MCF 10A (cell line): ENCODE results near the gene MLX. TPM values are rescaled to one million over a fixed set of nuclear protein-coding genes. Genes with fewer than 3 reads are reported as not detected.
A peak's percentile ranks its signal among the peaks of the same experiment; 100 is the strongest.

ENCODE experiments used
- BruUV-seq: library from RNA; stranded (reverse); fragments of 400-500 nt; replicated peaks from 2 replicates; lab custom pipeline; 2021; lab: Mats Ljungman, UMichigan
- CTCF ChIA-PET: fragments of 300-600 bp; sonication (Branson Sonifier 250); formaldehyde crosslinking; extraction: SDS; loops from one replicate; lab custom pipeline; 2021; ENCODE audit warnings: antibody characterized with exemption, inconsistent platforms; lab: Yijun Ruan, JAX
- POLR2A ChIA-PET: fragments of 300-600, 350-650 bp; sonication (Branson Sonifier 250); formaldehyde crosslinking; extraction: SDS; loops from one replicate; lab custom pipeline; 2020; ENCODE audit warnings: antibody characterized with exemption, inconsistent platforms; lab: Yijun Ruan, JAX
- DNase-seq: peaks from one replicate; pipeline ENCODE4 v3.0.0-alpha.2; 2018; ENCODE audit not compliant: unreplicated experiment
- H3K27ac Mint-ChIP-seq: one replicate; pipeline ENCODE4 v1.8.0; 2022; ENCODE audit warnings: mild to moderate bottlenecking, low read depth, mixed read lengths; ENCODE audit not compliant: unreplicated experiment
- H3K27me3 Mint-ChIP-seq: one replicate; pipeline ENCODE4 v1.8.0; 2022; ENCODE audit warnings: mixed read lengths; ENCODE audit not compliant: insufficient read depth, unreplicated experiment
- H3K36me3 Mint-ChIP-seq: one replicate; pipeline ENCODE4 v1.8.0; 2022; ENCODE audit warnings: mild to moderate bottlenecking, moderate library complexity, mixed read lengths; ENCODE audit not compliant: insufficient read depth, unreplicated experiment
- H3K4me1 Mint-ChIP-seq: one replicate; pipeline ENCODE4 v1.8.0; 2022; ENCODE audit warnings: mixed read lengths; ENCODE audit not compliant: insufficient read depth, unreplicated experiment
- H3K4me3 Mint-ChIP-seq: one replicate; pipeline ENCODE4 v1.8.0; 2022; ENCODE audit warnings: mild to moderate bottlenecking, moderate library complexity, mixed read lengths; ENCODE audit not compliant: unreplicated experiment
- H3K9me3 Mint-ChIP-seq: one replicate; pipeline ENCODE4 v1.8.0; 2022; ENCODE audit warnings: mixed read lengths; ENCODE audit not compliant: unreplicated experiment
- CTCF ChIP-seq: fragments of 200-600 bp; IDR thresholded peaks from one replicate; pipeline ENCODE4 v1.8.0; 2022; ENCODE audit warnings: antibody characterized with exemption, mild to moderate bottlenecking; ENCODE audit not compliant: unreplicated experiment
- intact Hi-C: fragments of 100-400 bp; cut with micrococcal nuclease; formaldehyde crosslinking; loops from 2 replicates; pipeline ENCODE4 v1.14.1; 2022
- total RNA-seq: library from RNA; stranded (reverse); gene quantifications from 2 replicates; pipeline ENCODE4 v1.2.3, GENCODE V29; 2022

Gene MLX
- total RNA-seq, 1 experiment from 2014 or later = 39.6 TPM

DNA sequence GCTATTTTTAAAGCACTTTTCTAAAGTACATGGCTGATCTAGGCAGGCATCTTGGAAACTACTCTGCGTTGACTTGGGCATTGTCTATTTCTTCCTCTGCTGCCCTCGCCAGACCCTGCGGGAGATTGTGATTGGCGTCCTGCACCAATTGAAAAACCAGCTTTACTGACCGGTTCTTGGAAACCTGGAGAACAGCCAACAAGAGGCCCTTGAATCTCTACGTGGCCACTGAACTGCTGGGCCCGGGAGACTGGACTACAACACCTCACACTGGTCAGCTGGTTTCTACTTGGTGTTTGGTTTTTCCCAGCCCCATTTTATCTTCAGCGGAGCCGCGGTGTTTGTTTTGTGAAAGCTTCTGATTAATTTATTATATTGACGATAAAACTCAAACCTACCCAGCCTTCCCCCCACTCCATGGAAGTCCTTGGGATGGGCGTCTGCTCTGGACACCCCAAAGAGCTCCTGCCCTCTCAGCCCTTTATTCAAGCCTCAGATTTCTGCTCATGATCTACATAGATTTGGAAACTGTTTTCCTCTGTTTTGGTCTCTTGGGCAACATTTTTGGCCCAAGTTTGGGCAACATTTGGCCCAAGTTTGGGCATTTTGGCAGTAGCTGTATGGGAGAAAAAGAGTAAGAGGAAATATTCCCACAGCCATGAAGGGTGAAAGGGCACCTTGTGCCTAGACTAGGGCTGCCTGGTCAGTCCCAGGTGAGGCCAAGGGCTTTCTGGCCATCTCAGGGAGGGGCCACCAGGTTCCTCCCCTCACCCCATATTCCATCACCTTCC, 4.7 kb downstream of the MLX start:
- POLR2A ChIA-PET = interaction anchor here (0.5 to 0.7 kb wide), 2 partner anchors 25 to 37 kb away, joined by 3 read pairs; partner anchors contain the start of gene RETREG3
- Mint-ChIP-seq H3K27ac (no peak overlapping the region), H3K9me3 (no peaks in the 10 kb centered on the region), H3K4me1 (peaks cover 20% of the 10 kb centered on the region), H3K4me3 (no peak overlapping the region), H3K36me3 (peaks cover 54% of the 10 kb centered on the region), H3K27me3 (no peaks in the 10 kb centered on the region)
- CTCF ChIA-PET = no interaction called here
- intact Hi-C loops = no loop called here
- no peak for TF ChIP-seq CTCF
- BruUV-seq = no TSS peak
- no peak for DNase-seq

- Mint-ChIP-seq H3K27ac (no peak overlapping the region), H3K27me3 (no peaks in the 10 kb centered on the region), H3K4me3 (no peak overlapping the region), H3K36me3 (peaks cover 61% of the 10 kb centered on the region), H3K9me3 (no peaks in the 10 kb centered on the region), H3K4me1 (peaks cover 20% of the 10 kb centered on the region)
- TF ChIP-seq CTCF = no peak
- intact Hi-C loops = no loop called here
- POLR2A ChIA-PET = interaction anchor here (0.5 to 1.8 kb wide), 3 partner anchors 10 to 413 kb away, joined by 3 to 10 read pairs (median 3); no protein-coding TSS in a partner anchor
- no TSS peak for BruUV-seq
- DNase-seq = no peak
- CTCF ChIA-PET = interaction anchor here (0.6 kb wide), 1 partner anchor 236 kb away, joined by 3 read pairs; no protein-coding TSS in a partner anchor
These were observed 6.2 kb downstream of the MLX start for GRCh38 chr17:42573095-42573494.

DNA sequence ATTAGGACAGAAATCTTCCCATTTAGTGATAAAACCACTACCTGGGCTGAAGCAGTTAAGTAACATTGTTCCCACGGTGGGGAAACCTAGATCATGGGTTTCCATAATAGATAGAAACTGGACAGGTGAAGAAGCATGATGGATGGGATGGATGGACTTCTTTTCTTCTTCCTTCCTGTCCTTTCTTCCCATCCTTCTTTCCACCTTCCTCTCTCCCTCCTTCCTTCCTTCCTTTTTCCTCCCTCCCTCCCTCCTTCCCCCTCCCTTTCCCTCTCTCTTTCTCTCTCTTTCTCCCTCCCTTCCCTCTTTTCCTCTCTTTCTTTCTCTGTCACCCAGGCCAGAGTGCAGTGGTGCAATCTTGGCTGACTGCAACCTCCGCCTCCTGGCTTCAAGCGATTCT, 7.6 kb downstream of the MLX start:
- no peak for DNase-seq
- intact Hi-C loops = no loop called here
- no peak overlapping the region for H3K27ac Mint-ChIP-seq
- H3K4me3 Mint-ChIP-seq = no peak overlapping the region
- peaks cover 21% of the 10 kb centered on the region for H3K4me1 Mint-ChIP-seq
- ChIA-PET CTCF (no interaction called here), POLR2A (interaction anchor here (0.9 to 1.8 kb wide), 2 partner anchors 11 to 34 kb away, joined by 6 to 10 read pairs; no protein-coding TSS in a partner anchor)
- TF ChIP-seq CTCF = no peak
- H3K36me3 Mint-ChIP-seq = peaks cover 70% of the 10 kb centered on the region
- H3K27me3 Mint-ChIP-seq = no peaks in the 10 kb centered on the region
- H3K9me3 Mint-ChIP-seq = no peaks in the 10 kb centered on the region
- no TSS peak for BruUV-seq

DNA sequence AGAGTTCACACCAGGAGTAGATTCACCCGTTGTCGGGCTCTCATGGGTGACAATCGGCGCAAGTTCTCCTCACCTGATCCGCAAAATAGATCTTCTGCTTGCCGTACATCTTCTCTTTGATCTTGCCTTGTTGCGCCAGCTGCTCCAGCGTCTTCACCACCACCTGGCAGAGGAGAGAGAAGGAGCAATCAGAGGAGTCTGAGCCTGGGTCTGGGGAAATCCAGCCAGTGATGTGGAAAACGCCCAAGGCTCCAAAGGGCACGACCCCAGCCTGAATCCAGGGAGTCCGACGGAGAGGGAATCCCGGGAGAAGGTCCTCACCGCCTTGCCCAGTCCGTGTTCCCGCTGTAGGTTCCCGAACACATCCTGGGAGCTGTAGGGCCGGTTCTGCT, 10.2 kb downstream of the MLX start:
- ChIA-PET POLR2A (interaction anchor here (0.6 to 5.4 kb wide), 26 partner anchors 10 to 257 kb away, joined by 3 to 70 read pairs (median 8); partner anchors contain the start of genes BECN1, COASY, EZH1 and HSD17B1), CTCF (interaction anchor here (0.7 to 4.3 kb wide), 12 partner anchors 9 to 242 kb away, joined by 3 to 55 read pairs (median 12); partner anchors contain the start of genes MLX, PLEKHH3 and TUBG2)
- no peak for TF ChIP-seq CTCF
- intact Hi-C loops = no loop called here
- peak overlapping the region; percentile 78 for H3K4me3 Mint-ChIP-seq
- no peaks in the 10 kb centered on the region for H3K9me3 Mint-ChIP-seq
- no peak for DNase-seq
- H3K36me3 Mint-ChIP-seq = peaks cover 70% of the 10 kb centered on the region
- no peaks in the 10 kb centered on the region for H3K27me3 Mint-ChIP-seq
- TSS peak; percentile 15 for BruUV-seq
- H3K27ac Mint-ChIP-seq = peak overlapping the region; percentile 80
- H3K4me1 Mint-ChIP-seq = peaks cover 24% of the 10 kb centered on the region
